ENCODE data around the gene NKX1-1.

NKX1-1 gene

DNA sequence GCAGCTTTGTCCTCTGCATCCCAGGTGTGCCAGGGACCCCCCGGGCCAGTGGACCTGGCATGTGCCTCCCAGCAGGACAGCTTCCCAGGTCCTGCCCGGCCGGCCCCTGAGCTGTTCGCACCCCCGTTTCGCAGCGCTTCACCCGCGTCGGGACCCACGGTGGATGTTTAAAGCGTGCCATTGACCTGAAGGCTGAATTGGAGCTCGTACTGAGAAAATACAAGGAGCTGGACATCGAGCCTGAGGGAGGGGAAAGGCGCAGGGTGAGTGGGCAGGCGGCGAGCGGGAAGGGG lies 51.3 kb downstream of the NKX1-1 start:
- H3K4me1 ChIP-seq (ENCODE audit: control insufficient read depth, insufficient read depth, low read length), result no peaks in the 10 kb centered on the region
- H3K9me3 ChIP-seq (ENCODE audit: control insufficient read depth, insufficient read depth, low read length), result no peaks in the 10 kb centered on the region
- peaks cover 52% of the 10 kb centered on the region for H3K36me3 ChIP-seq (ENCODE audit: control insufficient read depth, insufficient read depth, low read length)
- no peak overlapping the region for H3K4me3 ChIP-seq (ENCODE audit: low read depth, low read length)
- H3K9ac ChIP-seq (ENCODE audit: low read depth, low read length), result no peak overlapping the region
- H3K27me3 ChIP-seq (ENCODE audit: control insufficient read depth, insufficient read depth, low read length), result no peaks in the 10 kb centered on the region

DNA sequence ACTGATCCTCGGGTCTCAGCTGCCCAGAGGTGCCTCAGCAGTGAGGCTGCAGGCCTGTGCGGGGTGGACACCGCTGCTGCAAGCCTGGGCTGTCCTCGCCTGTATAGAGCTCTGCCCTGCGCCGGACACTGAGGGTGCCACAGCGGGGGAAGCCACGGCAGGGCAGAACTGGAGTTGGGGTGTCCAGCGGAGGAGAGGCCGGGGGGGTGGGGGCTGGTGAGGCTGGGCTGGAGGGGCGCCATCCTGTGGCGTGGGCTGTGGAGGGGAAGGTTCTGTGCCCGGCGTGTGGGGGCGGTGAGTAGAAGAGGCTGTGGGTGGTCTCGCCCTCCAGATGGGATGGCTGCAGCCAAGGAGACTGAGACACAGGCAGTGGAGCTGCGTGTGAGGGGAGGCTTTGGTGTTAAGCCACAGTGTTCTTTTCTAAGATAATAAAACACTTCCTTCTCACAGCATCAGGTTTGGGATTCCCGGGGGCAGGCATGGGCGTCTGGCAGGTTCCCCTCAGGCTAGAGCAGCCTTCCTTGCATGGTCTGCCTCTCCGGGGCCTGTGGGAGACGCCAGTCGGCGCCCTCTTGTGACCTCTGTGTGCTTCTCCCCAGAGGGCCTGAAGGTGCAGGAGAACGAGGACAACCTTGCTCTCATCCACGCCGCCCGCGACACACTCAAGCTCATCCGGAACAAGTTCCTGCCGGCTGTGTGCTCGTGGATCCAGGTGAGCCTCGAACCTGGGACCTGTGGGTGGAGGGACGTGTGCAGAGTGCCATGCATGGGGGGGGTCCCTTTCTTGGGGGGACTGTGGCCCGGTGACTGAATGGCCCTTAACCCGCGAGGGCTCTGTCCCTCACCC lies 51.9 kb downstream of the NKX1-1 start:
- no peaks in the 10 kb centered on the region for H3K27me3 ChIP-seq (ENCODE audit: control insufficient read depth, insufficient read depth, low read length)
- H3K4me3 ChIP-seq (ENCODE audit: low read depth, low read length), result no peak overlapping the region
- peaks cover 57% of the 10 kb centered on the region for H3K36me3 ChIP-seq (ENCODE audit: control insufficient read depth, insufficient read depth, low read length)
- H3K4me1 ChIP-seq (ENCODE audit: control insufficient read depth, insufficient read depth, low read length), result no peaks in the 10 kb centered on the region
- H3K9me3 ChIP-seq (ENCODE audit: control insufficient read depth, insufficient read depth, low read length), result no peaks in the 10 kb centered on the region
- no peak overlapping the region for H3K9ac ChIP-seq (ENCODE audit: low read depth, low read length)

DNA sequence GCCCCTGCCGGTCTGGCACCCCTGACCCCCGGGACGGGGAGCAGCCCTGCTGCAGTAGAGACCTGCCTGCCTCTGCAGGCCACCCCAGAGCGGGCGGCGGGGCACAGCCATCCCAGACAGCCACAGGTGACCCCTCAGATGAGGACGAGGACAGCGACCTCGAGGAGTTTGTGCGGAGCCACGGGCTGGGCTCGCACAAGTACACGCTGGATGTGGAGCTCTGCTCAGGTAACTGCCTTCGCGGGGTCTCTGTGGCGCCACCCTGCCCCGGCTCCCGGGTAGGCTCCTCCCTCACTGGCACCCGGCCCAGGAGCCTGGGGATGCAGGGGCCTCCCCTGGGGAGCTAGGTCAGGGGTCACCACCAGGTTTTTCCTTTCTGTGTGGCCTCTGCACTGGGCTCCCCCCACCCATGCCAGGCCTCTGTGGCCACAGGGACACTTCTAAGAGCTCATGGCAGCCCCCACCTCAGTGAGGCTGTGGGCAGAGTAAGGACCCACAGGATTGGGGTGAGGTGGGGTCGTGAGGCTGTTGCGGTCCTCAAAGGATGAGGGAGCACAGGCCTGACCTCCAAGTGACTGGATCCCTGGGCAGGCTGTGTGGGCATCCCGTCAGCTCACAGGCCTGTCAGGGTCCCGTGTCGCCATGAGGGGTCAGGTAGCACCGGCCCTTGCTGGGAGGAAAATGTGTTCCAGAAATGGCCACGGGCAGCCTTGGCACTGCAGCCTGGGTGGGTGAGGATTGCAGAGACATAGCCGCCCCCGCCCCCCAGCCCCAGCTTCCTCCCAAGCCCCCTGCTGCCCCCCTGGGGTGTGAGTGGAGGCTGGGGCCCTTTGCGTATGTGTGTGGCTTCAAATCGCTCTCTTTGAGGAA lies 52.8 kb downstream of the NKX1-1 start:
- Histone ChIP-seq H3K4me1 (ENCODE audit: control insufficient read depth, insufficient read depth, low read length) (no peaks in the 10 kb centered on the region), H3K9ac (ENCODE audit: low read depth, low read length) (no peak overlapping the region), H3K4me3 (ENCODE audit: low read depth, low read length) (no peak overlapping the region), H3K36me3 (ENCODE audit: control insufficient read depth, insufficient read depth, low read length) (peaks cover 55% of the 10 kb centered on the region), H3K9me3 (ENCODE audit: control insufficient read depth, insufficient read depth, low read length) (no peaks in the 10 kb centered on the region), H3K27me3 (ENCODE audit: control insufficient read depth, insufficient read depth, low read length) (no peaks in the 10 kb centered on the region)
